Measurements from ENCODE around the gene CAPZB. TPM values are rescaled to one million over a fixed set of nuclear protein-coding genes. Genes with fewer than 3 reads are reported as not detected.

The CAPZB gene
- total RNA-seq, 1 donor from 2014 or later = 264 TPM

GRCh38 chr1:19475296-19475695, 10.0 kb downstream of the CAPZB start:
- TF ChIP-seq, protein P1, sequence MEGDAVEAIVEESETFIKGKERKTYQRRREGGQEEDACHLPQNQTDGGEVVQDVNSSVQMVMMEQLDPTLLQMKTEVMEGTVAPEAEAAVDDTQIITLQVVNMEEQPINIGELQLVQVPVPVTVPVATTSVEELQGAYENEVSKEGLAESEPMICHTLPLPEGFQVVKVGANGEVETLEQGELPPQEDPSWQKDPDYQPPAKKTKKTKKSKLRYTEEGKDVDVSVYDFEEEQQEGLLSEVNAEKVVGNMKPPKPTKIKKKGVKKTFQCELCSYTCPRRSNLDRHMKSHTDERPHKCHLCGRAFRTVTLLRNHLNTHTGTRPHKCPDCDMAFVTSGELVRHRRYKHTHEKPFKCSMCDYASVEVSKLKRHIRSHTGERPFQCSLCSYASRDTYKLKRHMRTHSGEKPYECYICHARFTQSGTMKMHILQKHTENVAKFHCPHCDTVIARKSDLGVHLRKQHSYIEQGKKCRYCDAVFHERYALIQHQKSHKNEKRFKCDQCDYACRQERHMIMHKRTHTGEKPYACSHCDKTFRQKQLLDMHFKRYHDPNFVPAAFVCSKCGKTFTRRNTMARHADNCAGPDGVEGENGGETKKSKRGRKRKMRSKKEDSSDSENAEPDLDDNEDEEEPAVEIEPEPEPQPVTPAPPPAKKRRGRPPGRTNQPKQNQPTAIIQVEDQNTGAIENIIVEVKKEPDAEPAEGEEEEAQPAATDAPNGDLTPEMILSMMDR (conservative IDR thresholded peaks at IDR 0.05) = no peak
- Mint-ChIP-seq H3K27ac (peak overlapping the region; percentile 66), H3K4me1 (ENCODE audit: unreplicated experiment) (peaks cover 36% of the 10 kb centered on the region), H3K36me3 (peaks cover 12% of the 10 kb centered on the region), H3K4me3 (no peak overlapping the region), H3K27me3 (no peaks in the 10 kb centered on the region), H3K9me3 (no peaks in the 10 kb centered on the region)
- DNase-seq (ENCODE audit: extremely low spot score, unreplicated experiment) = no peak

- peak overlapping the region; percentile 44 for H3K27ac Mint-ChIP-seq
- peaks cover 53% of the 10 kb centered on the region for H3K4me1 Mint-ChIP-seq (ENCODE audit: unreplicated experiment)
- peaks cover 11% of the 10 kb centered on the region for H3K36me3 Mint-ChIP-seq
- DNase-seq (ENCODE audit: extremely low spot score, unreplicated experiment) = no peak
- no peaks in the 10 kb centered on the region for H3K9me3 Mint-ChIP-seq
- TF ChIP-seq, protein P1 (conservative IDR thresholded peaks at IDR 0.05) = no peak
- no peaks in the 10 kb centered on the region for H3K27me3 Mint-ChIP-seq
- H3K4me3 Mint-ChIP-seq = peak overlapping the region; percentile 46
These were observed 13.2 kb downstream of the CAPZB start for GRCh38 chr1:19472174-19472573.

GRCh38 chr1:19469004-19469403, 16.3 kb downstream of the CAPZB start:
- H3K9me3 Mint-ChIP-seq = peaks cover 3% of the 10 kb centered on the region
- DNase-seq (ENCODE audit: extremely low spot score, unreplicated experiment) = no peak
- peak overlapping the region; percentile 21 for H3K4me3 Mint-ChIP-seq
- peaks cover 58% of the 10 kb centered on the region for H3K4me1 Mint-ChIP-seq (ENCODE audit: unreplicated experiment)
- H3K36me3 Mint-ChIP-seq = peaks cover 15% of the 10 kb centered on the region
- no peaks in the 10 kb centered on the region for H3K27me3 Mint-ChIP-seq
- TF ChIP-seq, protein P1 (conservative IDR thresholded peaks at IDR 0.05) = no peak
- peak overlapping the region; percentile 94 for H3K27ac Mint-ChIP-seq

- peak overlapping the region; percentile 94 for H3K27ac Mint-ChIP-seq
- peaks cover 58% of the 10 kb centered on the region for H3K4me1 Mint-ChIP-seq (ENCODE audit: unreplicated experiment)
- TF ChIP-seq, protein P1 (conservative IDR thresholded peaks at IDR 0.05) = no peak
- no peaks in the 10 kb centered on the region for H3K27me3 Mint-ChIP-seq
- peak overlapping the region; percentile 21 for H3K4me3 Mint-ChIP-seq
- H3K36me3 Mint-ChIP-seq = peaks cover 15% of the 10 kb centered on the region
- H3K9me3 Mint-ChIP-seq = peaks cover 3% of the 10 kb centered on the region
- no peak for DNase-seq (ENCODE audit: extremely low spot score, unreplicated experiment)
These were observed 16.9 kb downstream of the CAPZB start for GRCh38 chr1:19468397-19468956.

DNA sequence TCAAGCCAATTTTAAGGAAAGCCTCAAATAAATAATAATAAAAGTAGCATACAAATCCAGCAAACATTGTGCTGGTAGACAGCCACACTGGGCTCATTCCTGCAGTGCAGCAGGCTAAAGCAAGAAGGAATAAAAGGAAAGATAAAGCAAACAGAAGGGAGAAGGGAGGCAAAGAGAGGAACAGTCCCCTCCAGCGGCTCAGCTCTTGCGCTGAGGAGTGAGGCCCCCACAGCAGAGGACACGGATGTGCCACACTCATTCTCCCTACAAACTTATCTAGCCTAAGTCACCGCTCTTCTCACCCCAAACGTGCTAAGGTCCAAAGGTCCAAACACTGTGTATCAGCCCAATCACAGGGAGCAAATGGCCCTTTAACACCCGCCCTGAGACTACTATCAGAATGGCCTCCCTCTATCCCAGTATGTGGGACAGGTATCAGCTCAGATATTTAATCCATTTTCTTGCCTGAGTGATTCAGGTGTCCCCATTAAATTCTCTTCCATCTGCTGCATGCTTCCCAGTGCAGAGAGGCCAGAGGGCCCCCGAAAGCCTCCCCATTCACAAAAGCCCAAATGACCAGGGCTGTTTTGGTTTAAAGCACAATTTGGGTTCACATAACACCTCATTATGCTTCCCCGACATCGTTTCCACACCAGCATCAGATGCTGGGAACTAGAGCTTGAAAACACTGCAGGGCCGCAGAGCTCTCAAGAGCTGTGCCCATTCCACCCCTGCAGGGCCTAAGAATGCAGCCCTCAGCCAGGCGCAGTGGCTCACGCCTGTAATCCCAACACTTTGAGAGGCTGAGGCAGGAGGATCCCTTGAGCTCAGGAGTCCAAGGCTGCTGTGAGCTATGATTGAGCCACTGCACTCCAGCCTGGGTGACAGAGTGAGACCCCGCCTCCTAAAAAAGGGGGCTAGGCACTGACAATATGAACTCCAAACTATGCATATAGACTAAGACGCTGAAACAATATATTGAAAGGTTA, 17.8 kb downstream of the CAPZB start:
- TF ChIP-seq, protein P1 (conservative IDR thresholded peaks at IDR 0.05) = no peak
- Mint-ChIP-seq H3K4me3 (peak overlapping the region; percentile 26), H3K4me1 (ENCODE audit: unreplicated experiment) (peaks cover 64% of the 10 kb centered on the region), H3K9me3 (peaks cover 3% of the 10 kb centered on the region), H3K27me3 (no peaks in the 10 kb centered on the region), H3K36me3 (peaks cover 15% of the 10 kb centered on the region), H3K27ac (peak overlapping the region; percentile 94)
- DNase-seq (ENCODE audit: extremely low spot score, unreplicated experiment) = no peak
